Activated CD4-positive, alpha-beta T cell treated with anti-CD3 and anti-CD28 coated beads, Interleukin-2, amount 10 ng/mL, durations not matched to agents 7 days and 5 days (primary cell): ENCODE data around the gene WDR1. TPM values are rescaled to one million over a fixed set of nuclear protein-coding genes. Genes with fewer than 3 reads are reported as not detected.

Source experiments
- CTCF ChIA-PET: fragments of 350-600 bp; sonication (Branson Sonifier 250); formaldehyde crosslinking; loops from one replicate; lab custom pipeline; 2021; ENCODE audit warnings: antibody characterized with exemption; lab: Charles Lee
- POLR2A ChIA-PET: fragments of 350-600 bp; sonication (Branson Sonifier 250); formaldehyde crosslinking; loops from one replicate; lab custom pipeline; 2021; ENCODE audit warnings: antibody characterized with exemption; lab: Charles Lee
- DNase-seq: peaks from one replicate; pipeline ENCODE4 v3.0.0-alpha.2; 2020
- H3K27ac Mint-ChIP-seq: one replicate; pipeline ENCODE4 v1.8.0; 2021; ENCODE audit warnings: mild to moderate bottlenecking, moderate library complexity, mixed read lengths
- H3K27me3 Mint-ChIP-seq: one replicate; pipeline ENCODE4 v1.8.0; 2021; ENCODE audit warnings: mixed read lengths
- H3K36me3 Mint-ChIP-seq: one replicate; pipeline ENCODE4 v1.8.0; 2021; ENCODE audit warnings: low read depth, mixed read lengths
- H3K4me1 Mint-ChIP-seq: one replicate; pipeline ENCODE4 v1.8.0; 2021; ENCODE audit warnings: mixed read lengths
- H3K4me3 Mint-ChIP-seq: one replicate; pipeline ENCODE4 v1.8.0; 2021; ENCODE audit warnings: mild to moderate bottlenecking, moderate library complexity, mixed read lengths
- H3K9me3 Mint-ChIP-seq: one replicate; pipeline ENCODE4 v1.8.0; 2021; ENCODE audit warnings: mixed read lengths
- total RNA-seq, 2 experiments: library from RNA; stranded (reverse); gene quantifications; one replicate each; pipeline ENCODE4 v1.2.3, GENCODE V29; 2021

The WDR1 gene
- 100 to 1,000 TPM; 452 to 454 TPM for total RNA-seq

GRCh38 chr4:10116569-10117358, at the start of gene WDR1:
TSS of gene WDR1 (minus strand) at chr4:10116799. CDS start at chr4:10116666, 133 bp downstream.
- no peaks in the 10 kb centered on the region for H3K27me3 Mint-ChIP-seq
- no peaks in the 10 kb centered on the region for H3K9me3 Mint-ChIP-seq
- peaks cover 67% of the 10 kb centered on the region for H3K4me1 Mint-ChIP-seq
- CTCF ChIA-PET, result interaction anchor here (0.5 to 6.3 kb wide), 14 partner anchors 8 to 341 kb away, joined by 3 to 27 read pairs (median 4); no protein-coding TSS in a partner anchor
- peaks cover 43% of the 10 kb centered on the region for H3K36me3 Mint-ChIP-seq
- peak within 1 kb of the TSS; percentile 99 for H3K4me3 Mint-ChIP-seq
- POLR2A ChIA-PET, result interaction anchor here (0.7 to 2.6 kb wide), 3 partner anchors 10 to 64 kb away, joined by 3 to 11 read pairs (median 5); no protein-coding TSS in a partner anchor
- peak within 1 kb of the TSS; percentile 98 for H3K27ac Mint-ChIP-seq
- DNase-seq, result peak; percentile 90

GRCh38 chr4:10164877-10165283, 48.3 kb upstream of the WDR1 start:
- Mint-ChIP-seq H3K27me3 (no peaks in the 10 kb centered on the region), H3K36me3 (no peaks in the 10 kb centered on the region), H3K9me3 (no peaks in the 10 kb centered on the region), H3K27ac (no peak overlapping the region), H3K4me1 (peaks cover 15% of the 10 kb centered on the region), H3K4me3 (no peak overlapping the region)
- ChIA-PET CTCF (interaction anchor here (1.0 to 2.7 kb wide), 9 partner anchors 9 to 374 kb away, joined by 3 to 13 read pairs (median 5); no protein-coding TSS in a partner anchor), POLR2A (no interaction called here)
- no peak for DNase-seq

DNA sequence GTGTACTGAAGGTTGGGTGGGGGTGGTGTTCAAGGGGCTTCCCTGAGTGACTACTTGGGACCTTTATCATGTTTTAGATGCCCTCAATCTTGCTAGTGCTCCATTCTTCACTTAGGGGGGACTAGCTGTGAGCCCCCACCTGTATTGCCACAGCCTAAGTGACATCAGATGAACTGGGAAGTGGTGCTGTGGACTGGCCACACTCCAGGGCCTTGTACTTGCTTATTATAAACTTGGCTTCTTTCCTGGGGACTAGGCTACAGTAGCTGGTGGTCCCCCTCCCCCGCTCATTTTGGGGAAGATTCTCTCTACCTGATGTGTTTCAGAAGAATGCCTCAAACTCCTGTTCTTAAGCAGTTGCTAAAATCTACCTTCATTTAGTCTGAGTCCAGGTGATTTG, 46.7 kb upstream of the WDR1 start:
- no peaks in the 10 kb centered on the region for H3K9me3 Mint-ChIP-seq
- peaks cover 15% of the 10 kb centered on the region for H3K4me1 Mint-ChIP-seq
- no peaks in the 10 kb centered on the region for H3K27me3 Mint-ChIP-seq
- H3K36me3 Mint-ChIP-seq, result no peaks in the 10 kb centered on the region
- H3K27ac Mint-ChIP-seq, result no peak overlapping the region
- no peak for DNase-seq
- ChIA-PET CTCF (interaction anchor here (1.0 to 2.5 kb wide), 6 partner anchors 9 to 298 kb away, joined by 3 to 9 read pairs (median 4); no protein-coding TSS in a partner anchor), POLR2A (no interaction called here)
- no peak overlapping the region for H3K4me3 Mint-ChIP-seq

GRCh38 chr4:10162341-10163000, 45.9 kb upstream of the WDR1 start:
- CTCF ChIA-PET, result interaction anchor here (1.0 to 2.5 kb wide), 4 partner anchors 9 to 298 kb away, joined by 3 to 9 read pairs (median 6); no protein-coding TSS in a partner anchor
- DNase-seq, result no peak
- peak overlapping the region; percentile 47 for H3K27ac Mint-ChIP-seq
- H3K4me3 Mint-ChIP-seq, result no peak overlapping the region
- no peaks in the 10 kb centered on the region for H3K36me3 Mint-ChIP-seq
- H3K9me3 Mint-ChIP-seq, result no peaks in the 10 kb centered on the region
- POLR2A ChIA-PET, result no interaction called here
- H3K27me3 Mint-ChIP-seq, result no peaks in the 10 kb centered on the region
- peaks cover 20% of the 10 kb centered on the region for H3K4me1 Mint-ChIP-seq

GRCh38 chr4:10161840-10162239, 45.2 kb upstream of the WDR1 start:
- Mint-ChIP-seq H3K4me1 (peaks cover 20% of the 10 kb centered on the region), H3K4me3 (no peak overlapping the region), H3K27me3 (no peaks in the 10 kb centered on the region), H3K27ac (peak overlapping the region; percentile 77), H3K36me3 (no peaks in the 10 kb centered on the region), H3K9me3 (no peaks in the 10 kb centered on the region)
- ChIA-PET CTCF (interaction anchor here (1.1 to 1.4 kb wide), 3 partner anchors 11 to 242 kb away, joined by 3 to 4 read pairs (median 4); no protein-coding TSS in a partner anchor), POLR2A (no interaction called here)
- DNase-seq, result peak; percentile 38

DNA sequence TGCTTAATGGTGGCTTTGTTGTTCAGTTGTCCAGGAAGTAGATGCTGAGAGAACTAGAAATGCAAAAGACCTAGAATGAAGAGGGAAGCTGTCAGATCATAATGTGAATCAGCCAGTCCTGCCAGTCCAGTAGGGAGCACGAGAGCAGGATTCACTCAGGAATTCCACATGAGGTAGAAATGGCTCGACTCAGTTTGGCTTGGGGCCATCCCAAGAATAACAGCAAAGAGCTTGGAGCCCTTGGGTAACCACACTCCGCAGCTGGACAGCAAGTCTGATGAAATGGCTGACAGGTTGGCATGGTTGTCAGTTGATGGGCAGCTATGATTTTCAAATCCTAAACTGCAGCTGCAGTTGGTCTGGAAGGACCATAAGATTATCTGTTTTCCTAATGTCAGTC, 44.5 kb upstream of the WDR1 start:
- Mint-ChIP-seq H3K4me3 (no peak overlapping the region), H3K9me3 (no peaks in the 10 kb centered on the region), H3K4me1 (peaks cover 20% of the 10 kb centered on the region), H3K27me3 (no peaks in the 10 kb centered on the region), H3K27ac (no peak overlapping the region), H3K36me3 (no peaks in the 10 kb centered on the region)
- CTCF ChIA-PET, result interaction anchor here (1.0 to 2.4 kb wide), 7 partner anchors 9 to 242 kb away, joined by 3 to 13 read pairs (median 4); no protein-coding TSS in a partner anchor
- DNase-seq, result no peak
- POLR2A ChIA-PET, result no interaction called here

- Mint-ChIP-seq H3K27me3 (no peaks in the 10 kb centered on the region), H3K4me1 (peaks cover 20% of the 10 kb centered on the region), H3K9me3 (no peaks in the 10 kb centered on the region), H3K4me3 (no peak overlapping the region), H3K27ac (no peak overlapping the region), H3K36me3 (no peaks in the 10 kb centered on the region)
- CTCF ChIA-PET, result interaction anchor here (1.0 to 2.4 kb wide), 12 partner anchors 9 to 301 kb away, joined by 3 to 13 read pairs (median 4); no protein-coding TSS in a partner anchor
- DNase-seq, result peak; percentile 19
- POLR2A ChIA-PET, result no interaction called here
Measured at GRCh38 chr4:10160281-10160856, 43.8 kb upstream of the WDR1 start.

DNA sequence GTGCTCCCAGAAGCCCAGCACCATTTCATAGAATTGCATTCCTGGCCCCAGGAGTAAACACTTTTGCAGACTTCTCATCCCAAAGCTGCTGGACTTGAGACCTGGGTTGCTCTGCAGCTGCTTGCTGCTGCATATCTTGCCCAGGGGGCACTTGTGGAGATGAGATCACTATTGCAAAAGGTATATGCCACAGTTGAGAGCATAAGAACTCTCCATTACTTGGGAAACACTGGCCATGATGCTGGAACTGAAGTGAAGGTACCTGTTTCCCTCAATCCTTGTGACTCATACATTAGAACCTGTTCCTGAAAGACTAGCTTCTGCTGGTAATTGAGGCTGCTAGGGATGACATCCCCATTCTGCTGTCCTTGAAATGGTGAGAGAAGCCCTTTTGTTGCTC, 43.1 kb upstream of the WDR1 start:
- Mint-ChIP-seq H3K27me3 (no peaks in the 10 kb centered on the region), H3K4me1 (peaks cover 20% of the 10 kb centered on the region), H3K27ac (no peak overlapping the region), H3K36me3 (no peaks in the 10 kb centered on the region), H3K4me3 (no peak overlapping the region), H3K9me3 (no peaks in the 10 kb centered on the region)
- DNase-seq, result no peak
- ChIA-PET CTCF (interaction anchor here (1.0 to 2.4 kb wide), 10 partner anchors 10 to 390 kb away, joined by 3 to 13 read pairs (median 4); no protein-coding TSS in a partner anchor), POLR2A (no interaction called here)

DNA sequence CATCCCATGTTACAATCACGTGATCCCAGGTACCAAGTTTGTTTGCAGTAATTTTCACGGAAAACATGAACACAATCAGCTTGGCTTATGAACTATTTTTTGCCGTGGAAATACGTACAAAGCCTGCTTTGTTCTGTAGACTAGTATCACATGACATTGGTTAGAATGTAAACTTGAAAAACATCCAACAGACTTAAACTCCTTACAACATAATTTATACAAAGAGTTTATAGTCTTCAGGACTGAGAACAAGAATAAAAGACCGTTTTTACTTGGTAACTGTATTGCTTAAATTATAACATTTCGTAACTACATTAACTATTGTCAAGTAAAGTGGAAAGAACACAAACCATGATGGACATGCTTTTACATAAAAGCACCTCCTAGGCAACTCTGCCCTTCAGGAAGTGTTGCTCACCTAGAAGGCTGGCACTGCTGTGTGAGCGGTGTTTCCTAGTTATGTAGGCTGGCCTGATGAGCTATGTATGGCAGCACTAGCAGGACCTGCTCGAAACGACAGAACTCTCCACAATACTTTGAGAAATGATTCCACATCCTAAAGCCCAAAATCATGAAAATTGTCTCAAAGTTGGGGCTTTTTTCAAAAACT, 41.8 kb upstream of the WDR1 start:
- no peaks in the 10 kb centered on the region for H3K27me3 Mint-ChIP-seq
- no peak for DNase-seq
- H3K9me3 Mint-ChIP-seq, result no peaks in the 10 kb centered on the region
- CTCF ChIA-PET, result interaction anchor here (0.8 to 2.4 kb wide), 10 partner anchors 12 to 394 kb away, joined by 3 to 8 read pairs (median 4); no protein-coding TSS in a partner anchor
- no peak overlapping the region for H3K27ac Mint-ChIP-seq
- H3K4me1 Mint-ChIP-seq, result peaks cover 20% of the 10 kb centered on the region
- no peak overlapping the region for H3K4me3 Mint-ChIP-seq
- POLR2A ChIA-PET, result no interaction called here
- H3K36me3 Mint-ChIP-seq, result no peaks in the 10 kb centered on the region

- ChIA-PET CTCF (interaction anchor here (0.8 to 1.3 kb wide), 10 partner anchors 14 to 395 kb away, joined by 3 to 5 read pairs (median 3); no protein-coding TSS in a partner anchor), POLR2A (no interaction called here)
- H3K27ac Mint-ChIP-seq, result no peak overlapping the region
- H3K27me3 Mint-ChIP-seq, result no peaks in the 10 kb centered on the region
- H3K9me3 Mint-ChIP-seq, result no peaks in the 10 kb centered on the region
- H3K4me1 Mint-ChIP-seq, result peaks cover 20% of the 10 kb centered on the region
- no peaks in the 10 kb centered on the region for H3K36me3 Mint-ChIP-seq
- peak; percentile 44 for DNase-seq
- H3K4me3 Mint-ChIP-seq, result no peak overlapping the region
Measured at GRCh38 chr4:10157478-10158332, 41.1 kb upstream of the WDR1 start.

GRCh38 chr4:10154241-10154640, 37.6 kb upstream of the WDR1 start:
- H3K9me3 Mint-ChIP-seq, result peaks cover 4% of the 10 kb centered on the region
- CTCF ChIA-PET, result interaction anchor here (0.8 to 2.1 kb wide), 7 partner anchors 9 to 384 kb away, joined by 3 to 8 read pairs (median 3); no protein-coding TSS in a partner anchor
- no peak overlapping the region for H3K4me3 Mint-ChIP-seq
- no peak overlapping the region for H3K27ac Mint-ChIP-seq
- POLR2A ChIA-PET, result no interaction called here
- peaks cover 5% of the 10 kb centered on the region for H3K4me1 Mint-ChIP-seq
- no peaks in the 10 kb centered on the region for H3K27me3 Mint-ChIP-seq
- no peaks in the 10 kb centered on the region for H3K36me3 Mint-ChIP-seq
- DNase-seq, result no peak
